Central memory CD4-positive, alpha-beta T cell (primary cell): ENCODE measurements around the gene VPS37D.
A peak's percentile ranks its signal among the peaks of the same experiment; 100 is the strongest.
"Not testable (repeated sequence)": the region's sequence is repeated elsewhere in the genome, so short reads cannot be mapped to it uniquely, and the experiment has no call there.

Source experiments
- DNase-seq: peaks from one replicate; pipeline ENCODE4 v3.0.0; 2022
- total RNA-seq, 3 experiments: gene quantifications; one replicate each; lab custom pipeline; 2026; lab: John Stamatoyannopoulos, UW

Gene VPS37D, protein sequence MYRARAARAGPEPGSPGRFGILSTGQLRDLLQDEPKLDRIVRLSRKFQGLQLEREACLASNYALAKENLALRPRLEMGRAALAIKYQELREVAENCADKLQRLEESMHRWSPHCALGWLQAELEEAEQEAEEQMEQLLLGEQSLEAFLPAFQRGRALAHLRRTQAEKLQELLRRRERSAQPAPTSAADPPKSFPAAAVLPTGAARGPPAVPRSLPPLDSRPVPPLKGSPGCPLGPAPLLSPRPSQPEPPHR
- total RNA-seq: 0.22 to 0.96 (median 0.25) reads per million in 3 experiments

DNA sequence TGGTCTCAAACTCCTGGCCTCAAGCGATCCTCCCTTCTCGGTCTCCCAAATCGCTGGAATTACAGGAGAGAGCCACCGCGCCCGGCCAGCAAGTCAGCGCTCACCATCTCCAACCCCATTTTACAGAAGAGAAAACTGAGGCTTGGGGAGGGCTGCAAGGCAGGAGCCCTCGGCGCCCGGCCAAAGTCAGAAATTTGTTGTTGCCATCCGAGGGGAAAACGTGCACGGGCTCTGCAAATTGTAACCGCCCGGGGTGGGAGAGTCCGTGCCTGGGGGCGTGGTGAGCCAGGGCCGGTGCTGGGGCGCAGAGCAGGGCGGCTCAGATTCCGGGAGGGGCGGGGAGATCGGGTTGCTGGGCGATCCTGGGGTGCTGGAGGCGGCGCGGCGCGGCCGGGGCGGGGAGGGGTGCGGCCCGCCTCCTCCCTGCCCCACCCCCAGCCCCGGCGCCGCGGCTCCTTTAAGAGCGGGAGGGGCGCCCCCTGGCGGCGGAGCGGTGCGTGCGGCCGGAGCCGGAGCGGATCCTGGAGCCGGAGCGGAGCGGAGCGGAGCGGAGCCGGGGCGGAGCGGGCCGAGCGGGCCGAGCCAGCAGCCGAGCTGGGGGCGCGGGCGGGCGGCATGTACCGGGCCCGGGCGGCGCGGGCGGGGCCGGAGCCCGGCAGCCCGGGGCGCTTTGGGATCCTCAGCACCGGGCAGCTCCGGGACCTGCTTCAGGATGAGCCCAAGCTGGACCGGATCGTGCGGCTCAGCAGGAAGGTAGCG lies at the start of gene VPS37D:
Gene VPS37D (plus strand): TSS at position 488 of the 759 bp plus-strand sequence. CDS start 128 bp downstream, at position 616.
- peak; percentile 90 for DNase-seq

DNA sequence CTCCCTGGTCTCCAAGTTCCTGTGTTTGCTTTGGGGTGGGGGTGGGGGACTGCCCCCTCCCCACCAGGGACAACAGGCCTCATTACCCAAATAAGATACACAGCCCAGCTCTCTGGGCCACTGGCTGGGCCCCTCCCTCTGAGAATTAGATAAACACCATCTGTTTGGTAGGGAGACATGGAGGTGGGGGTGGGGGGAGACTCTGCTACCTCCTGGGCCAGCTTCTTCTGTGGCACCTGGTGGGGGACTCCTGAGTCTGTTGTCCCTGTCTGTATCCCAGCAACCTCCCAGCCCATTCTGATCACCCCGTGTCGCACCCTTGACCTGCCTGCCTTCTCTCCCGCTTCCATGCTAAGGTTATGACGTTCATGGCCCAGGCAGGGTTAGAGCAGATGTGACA lies 49.1 kb upstream of the VPS37D start:
- no peak for DNase-seq

DNA sequence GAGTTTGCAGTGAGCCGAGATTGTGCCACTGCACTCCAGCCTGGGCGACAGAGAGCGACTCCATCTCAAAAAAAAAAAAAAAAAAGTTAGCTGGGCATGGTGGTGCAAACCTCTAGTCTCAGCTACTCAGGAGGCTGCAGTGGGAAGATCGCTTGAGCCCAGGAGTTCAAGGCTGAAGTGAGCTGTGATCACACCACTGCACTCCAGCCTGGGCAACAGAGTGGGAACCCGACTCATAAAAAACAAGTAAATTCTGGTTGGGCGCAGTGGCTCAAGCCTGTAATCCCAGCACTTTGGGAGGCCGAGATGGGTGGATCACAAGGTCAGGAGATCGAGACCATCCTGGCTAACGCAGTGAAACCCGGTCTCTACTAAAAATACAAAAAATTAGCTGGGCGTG lies 48.2 kb upstream of the VPS37D start:
- not testable (repeated sequence) for DNase-seq

DNA sequence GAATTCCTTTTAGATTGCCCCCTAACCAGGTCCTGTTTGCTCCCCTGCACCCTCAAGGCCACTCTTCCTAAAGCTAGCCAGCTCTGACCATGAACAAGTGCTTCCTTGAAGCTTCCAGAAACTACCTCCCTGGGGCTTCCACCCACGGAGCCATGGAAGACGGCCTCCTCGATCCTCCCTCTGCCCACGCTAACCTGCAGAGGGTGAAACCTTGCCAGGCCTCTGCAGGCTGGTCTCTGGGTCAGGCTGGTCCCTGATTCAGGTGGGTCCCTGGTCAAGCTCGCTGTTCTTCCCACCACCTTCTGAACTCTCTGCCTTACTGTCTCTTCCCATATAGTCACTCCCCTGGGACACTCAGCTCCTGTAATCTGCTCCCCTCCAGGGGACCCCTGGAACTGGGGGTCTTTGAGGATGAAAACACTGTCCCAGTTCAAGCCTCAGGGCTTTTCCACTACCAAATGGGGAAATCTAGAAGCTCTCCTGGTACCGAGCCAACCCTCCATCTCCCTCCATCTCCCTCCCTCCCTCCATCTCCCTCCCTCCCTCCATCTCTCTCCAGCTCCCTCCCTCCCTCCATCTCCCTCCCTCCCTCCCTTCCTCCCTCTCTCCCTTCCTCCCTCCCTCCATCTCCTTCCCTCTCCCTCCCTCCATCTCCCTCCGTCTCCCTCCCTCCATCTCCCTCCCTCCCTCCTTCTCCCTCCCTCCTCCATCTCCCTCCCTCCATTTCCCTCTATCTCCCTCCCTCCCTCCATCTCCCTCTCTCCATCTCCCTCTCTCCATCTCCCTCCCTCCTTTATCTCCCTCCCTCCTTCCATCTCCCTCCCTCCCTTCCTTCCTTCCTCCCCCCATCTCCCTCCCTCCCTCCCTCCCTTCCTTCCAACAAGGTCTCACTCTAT lies 46.2 kb upstream of the VPS37D start:
- no peak for DNase-seq

DNA sequence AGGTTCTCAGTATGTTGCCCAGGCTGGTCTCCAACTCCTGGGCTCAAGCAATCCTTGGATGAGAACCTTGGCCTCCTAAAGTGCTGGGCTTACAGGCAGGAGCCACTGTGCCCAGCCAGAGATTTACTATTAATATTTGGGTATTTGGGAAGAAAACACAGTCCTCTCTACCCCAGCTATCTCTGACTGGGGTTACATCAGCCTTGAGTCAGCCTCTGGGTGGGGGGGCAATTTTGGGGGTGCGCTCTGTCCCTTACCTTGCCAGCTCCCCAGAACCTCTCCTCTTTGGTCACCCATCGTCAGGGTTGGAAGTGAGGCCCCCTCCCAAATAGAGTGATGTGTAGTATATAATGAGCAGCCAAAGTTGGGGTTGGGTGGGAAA lies 45.1 kb upstream of the VPS37D start:
- no peak for DNase-seq

DNA sequence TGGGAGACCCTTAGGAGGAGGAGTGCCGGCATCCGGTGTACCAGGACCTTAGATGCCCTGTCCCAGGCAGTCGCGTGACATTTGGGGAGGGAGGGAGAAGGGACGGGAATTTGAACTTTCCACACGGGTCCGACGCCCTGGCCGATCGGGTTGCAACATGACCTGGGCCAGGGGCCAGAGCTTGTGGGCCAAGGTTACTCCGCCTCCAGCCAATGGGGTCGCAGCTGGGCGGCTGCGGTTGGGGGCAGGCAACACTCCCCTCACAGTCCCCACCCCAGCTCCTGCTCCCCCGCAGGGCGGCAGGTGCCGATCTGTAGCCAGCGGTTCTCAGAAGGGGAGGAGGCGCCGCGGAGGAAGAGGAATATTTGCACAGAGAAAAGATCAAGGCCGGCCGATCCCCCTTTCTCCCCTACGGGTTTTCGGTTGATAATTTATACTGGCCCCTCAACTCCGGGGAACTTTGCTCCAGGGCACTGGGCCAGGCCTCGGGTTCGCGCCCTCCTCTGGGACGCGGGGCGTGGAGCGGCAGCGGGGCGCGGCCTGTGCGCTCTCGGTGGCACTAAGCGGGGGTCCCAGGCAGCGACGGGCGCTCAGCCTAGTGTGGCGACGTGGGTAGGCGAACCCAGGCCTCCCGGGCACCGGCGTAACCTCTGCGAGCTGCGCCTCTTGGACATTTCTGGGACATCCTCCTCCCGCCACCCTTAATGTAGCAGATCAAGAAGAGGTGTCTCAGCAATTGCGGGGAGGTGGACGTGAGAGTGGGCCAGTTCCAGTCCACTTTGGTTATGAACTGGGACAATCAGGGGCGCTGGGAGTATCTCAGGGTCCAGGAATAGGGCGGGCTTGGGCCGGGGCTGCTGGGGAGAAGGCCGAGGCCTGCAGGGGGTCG lies 44.5 kb upstream of the VPS37D start:
- DNase-seq: no peak

DNA sequence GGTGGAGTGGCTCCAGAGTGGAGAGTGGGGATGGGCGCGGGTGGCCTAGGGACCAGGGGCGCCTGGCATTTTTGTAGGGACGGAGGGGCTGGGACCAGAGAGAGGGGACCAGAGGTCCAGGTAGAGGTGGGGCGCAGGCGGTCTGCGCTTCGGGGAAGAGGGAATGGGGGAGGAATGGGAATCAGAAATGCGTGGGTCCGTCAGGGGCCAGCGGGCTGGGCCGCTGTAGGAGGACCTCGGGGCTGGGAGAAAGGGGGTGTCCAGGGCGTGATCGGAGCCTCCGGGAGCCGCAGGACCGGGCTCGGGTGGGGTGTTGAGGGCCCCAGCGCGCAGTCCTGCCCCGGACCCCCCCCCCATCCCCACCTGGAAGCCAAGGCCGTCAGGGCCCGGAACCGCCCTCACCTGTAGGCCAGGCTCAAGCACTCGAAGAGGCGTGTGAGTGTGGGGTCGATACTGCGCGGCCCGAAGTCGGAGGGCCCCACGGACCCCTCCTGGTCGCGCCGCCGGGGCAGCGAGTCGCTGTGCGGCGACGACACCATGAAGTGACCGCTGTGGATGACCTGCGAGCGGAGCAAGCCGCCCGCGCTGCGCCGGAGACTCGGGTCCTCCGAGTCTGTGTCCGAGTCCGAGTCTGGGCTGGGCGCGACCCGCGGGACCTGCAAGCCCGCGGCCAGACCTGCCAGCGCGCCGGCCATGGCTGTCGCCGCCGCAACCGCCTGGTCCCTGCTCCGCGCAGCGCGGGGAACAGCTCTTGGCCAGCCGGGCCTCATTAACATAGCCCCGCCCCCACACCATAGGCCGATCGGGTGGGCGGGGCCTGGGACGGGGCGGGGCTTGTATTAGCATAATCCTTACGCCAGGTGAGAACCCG lies 43.6 kb upstream of the VPS37D start, which contains the start of gene MLXIPL:
Gene MLXIPL (minus strand): TSS at position 725 of the 871 bp plus-strand sequence. CDS start 30 bp downstream, at position 695.
- peak; percentile 29 for DNase-seq

DNA sequence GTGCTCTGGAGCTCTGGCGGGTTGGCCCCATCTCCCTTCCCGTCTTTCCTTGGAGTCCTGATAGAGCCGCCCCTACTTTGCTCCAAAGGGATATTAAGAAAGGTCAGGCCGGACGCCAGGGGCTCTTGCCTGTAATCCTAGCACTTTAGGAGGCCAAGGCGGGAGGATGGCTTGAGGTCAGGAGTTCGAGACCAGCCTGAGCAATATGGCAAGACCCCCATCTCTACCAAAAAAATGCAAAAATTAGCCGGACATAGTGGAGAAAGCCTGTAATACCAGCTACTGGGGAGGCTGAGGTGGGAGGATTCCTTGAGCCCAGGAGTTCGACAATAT lies 43.0 kb upstream of the VPS37D start:
- DNase-seq: no peak

DNA sequence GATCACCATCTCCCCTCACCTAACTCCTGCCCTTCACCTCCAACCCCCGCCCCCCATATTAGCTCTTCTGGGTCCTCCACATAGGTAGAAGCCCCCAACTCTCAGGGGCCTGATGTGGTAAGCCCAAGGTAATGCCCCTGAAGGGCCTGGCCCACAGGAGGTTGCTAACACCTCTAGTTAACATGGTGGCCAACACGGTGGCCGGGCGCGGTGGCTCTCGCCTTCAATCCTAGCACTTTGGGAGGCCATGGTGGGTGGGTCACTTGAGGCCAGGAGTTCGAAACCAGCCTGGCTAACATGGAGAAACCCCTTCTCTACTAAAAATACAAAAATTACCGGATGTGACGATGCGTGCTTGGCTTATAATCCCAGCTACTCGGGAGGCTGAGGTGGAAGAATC lies 42.4 kb upstream of the VPS37D start:
- no peak for DNase-seq

DNA sequence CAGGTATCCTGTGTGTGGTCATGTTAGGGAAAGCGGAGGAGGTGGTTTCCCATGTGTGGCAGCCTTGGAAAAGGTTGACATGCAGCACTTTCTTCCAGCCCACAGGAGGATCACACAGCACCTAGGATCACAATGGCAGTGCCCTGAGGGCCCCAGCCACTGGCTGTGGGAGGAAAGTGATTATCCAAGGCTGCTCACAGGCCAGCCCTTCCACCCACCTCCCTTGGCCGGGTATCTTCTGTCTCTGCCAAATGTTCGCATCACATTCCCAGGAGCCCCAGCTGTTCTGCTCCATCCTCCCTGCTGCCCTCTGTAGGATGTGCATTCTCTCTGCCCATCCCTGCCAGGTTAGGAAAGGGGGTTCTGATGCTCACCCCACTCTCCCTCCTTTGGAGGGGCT lies 40.8 kb upstream of the VPS37D start:
- DNase-seq: no peak

DNA sequence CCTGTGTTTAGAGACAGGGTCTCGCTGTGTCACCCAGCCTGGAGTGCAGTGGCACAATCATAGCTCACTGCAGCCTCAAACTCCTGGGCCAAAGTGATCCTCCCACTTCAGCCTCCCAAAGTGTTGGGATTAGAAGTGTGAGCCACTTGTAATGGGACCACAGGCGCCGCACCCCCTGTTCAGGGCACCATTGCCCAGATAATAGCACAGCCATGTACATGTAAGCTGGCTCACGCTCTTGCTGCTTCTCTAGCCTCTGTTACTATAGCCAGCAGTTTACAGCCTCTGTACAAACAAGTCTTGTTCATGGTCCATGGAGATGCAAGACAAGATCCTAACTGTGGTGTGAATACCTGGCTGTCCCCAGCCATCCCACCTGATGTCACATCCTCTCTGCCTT lies 39.1 kb upstream of the VPS37D start:
- DNase-seq: no peak

DNA sequence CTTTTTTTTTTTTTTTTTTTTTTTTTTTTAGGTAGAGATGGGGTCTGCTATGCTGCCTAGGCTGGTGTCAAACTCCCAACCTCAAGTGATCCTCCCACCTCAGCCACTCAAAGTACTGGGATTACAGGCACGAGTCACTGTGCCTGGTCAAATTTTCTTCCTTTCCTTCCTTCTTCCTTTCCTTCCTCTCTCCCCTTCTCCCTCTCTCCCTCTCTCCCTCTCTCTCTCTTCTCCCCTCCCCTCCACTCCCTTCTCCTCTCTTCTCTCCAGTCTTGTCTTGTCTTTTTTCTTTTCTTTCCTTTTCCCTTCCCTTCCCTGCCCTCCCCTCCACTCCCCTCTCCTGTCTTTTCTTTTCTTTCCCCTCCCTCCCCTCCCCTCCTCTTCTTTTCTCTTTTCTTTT lies 36.1 kb upstream of the VPS37D start:
- no peak for DNase-seq

DNA sequence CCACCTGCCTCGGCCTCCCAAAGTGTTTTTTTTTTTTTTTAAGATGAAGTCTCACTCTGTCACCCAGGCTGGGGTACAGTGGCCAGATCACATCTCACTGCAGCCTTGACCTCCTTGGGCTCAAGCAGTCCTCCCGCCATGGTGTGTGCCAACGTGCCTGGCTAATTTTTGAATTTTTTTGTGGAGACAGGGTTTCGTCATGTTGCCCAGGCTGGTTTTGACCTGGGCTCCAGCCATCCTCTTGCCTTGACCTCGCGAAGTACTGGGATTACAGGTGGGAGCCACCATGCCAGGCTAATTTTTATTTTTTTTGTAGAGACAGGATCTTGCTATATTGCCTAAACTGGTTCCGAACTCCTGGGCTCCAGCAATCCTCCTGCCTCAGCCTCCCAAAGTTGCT lies 34.3 kb upstream of the VPS37D start:
- DNase-seq: no peak

DNA sequence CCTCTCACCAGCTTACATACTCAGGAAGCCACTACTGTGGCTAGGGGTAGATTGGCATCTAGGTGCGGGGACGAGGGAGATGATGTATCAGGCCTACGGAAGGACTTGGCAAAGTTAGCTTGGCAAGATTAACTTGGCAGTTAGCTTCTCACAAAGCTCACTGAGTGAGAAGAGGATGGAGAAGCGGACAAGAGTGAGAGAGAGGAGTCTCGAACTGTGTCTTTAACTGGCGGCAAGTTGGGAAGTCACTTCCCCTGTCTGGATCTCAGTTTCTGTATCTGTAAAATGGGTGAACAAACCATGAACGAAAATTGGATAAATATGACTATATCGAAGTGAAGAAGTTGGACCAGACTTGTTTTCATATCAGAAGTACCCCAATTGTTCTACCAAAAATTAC lies 33.8 kb upstream of the VPS37D start:
- no peak for DNase-seq

DNA sequence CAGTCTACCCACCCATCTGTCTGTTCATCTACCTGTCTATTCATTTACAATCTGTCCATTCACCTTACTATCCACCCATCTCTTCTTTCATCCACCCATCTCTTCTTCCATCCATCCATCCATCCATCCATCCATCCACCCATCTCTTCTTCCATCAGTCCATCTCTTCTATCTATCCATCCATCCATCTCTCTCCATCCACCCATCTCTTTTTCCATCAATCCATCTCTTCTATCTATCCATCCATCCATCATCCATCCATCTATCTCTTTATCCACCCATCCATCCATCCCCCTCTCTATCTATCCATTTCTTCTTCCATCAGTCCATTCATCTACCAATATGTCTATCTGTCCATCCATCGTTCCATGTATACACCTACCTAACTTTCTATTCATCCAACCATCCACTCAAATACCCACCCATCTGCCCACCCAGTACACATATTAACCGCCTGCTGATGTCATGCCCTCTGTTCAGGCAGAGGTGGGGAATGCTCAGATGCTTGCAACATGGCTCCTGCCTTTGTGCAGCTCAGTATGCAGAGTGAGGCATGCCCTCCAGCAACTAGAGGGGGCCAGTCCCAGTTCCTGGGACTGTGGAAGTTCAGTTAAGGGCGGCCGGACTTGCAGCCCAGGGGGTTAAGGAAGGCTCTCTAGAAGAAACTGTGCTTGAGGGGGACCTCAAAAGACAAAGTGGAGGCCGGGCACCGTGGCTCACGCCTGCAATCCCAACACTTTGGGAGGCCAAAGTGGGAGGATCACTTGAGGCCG lies 32.0 kb upstream of the VPS37D start:
- no peak for DNase-seq

DNA sequence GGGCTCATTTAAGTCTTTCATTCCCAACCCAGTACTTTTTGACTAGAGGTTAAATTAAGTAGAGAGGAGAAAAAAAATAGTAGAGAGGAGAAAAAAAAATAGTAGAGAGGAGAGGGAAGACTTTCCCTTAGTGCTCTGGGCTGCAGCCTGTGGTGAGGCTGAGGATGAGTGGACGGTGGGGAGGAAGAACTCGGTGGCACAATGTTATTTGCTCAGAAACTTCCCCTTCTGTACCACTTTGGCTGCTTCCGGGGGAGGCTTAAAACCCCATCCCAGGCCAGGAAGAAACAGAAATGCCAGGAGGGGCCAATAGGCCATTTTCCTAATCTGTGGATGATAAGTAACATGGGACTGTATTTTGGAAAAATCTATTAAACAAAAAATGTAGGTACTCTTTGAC lies 28.7 kb upstream of the VPS37D start:
- no peak for DNase-seq

DNA sequence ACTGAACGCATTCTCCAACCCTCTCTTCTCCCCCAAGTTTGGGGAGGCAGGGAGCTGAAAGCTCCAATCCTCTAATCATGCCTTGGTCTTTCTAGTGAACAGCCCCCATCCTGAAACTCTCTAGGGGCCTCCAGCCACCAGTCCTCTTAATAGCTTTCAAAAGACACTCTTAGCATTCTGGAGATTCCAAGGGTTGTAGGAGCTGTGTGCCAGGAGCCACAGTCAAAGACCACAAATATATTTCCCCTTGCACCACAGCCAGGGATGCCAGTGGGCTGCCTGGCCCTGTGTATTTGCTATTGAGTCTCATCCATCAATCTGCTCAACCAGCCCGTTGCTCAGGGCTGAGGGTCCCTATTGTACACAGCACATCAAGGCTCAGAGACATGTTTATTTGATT lies 24.8 kb upstream of the VPS37D start:
- DNase-seq: no peak

DNA sequence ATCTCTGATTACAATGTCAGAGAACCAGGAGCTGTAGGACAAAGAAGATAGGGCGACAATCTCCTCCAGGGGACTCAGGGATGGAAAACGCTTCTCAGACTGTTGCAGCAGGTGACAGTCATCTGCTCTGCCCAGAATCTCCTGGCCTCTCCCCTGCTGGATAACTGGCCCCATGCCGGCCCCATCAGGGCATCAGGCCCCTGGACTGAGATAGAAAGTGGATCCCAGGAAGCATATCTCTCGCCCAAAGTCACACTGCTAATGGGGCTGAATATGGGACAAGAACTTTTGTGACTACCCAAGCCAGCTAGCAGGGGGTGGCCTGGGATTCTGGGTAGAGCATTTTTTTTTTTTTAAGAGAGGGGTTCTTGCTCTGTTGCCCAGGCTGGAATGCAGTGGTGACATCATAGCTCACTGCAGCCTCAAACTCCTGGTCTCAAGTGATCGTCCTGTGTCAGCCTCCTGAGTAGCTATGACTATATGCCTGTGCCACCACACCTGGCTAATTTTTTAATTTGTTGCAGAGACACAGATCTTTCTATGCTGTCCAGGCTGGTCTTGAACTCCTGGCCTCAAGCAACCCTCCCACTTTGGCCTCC lies 22.8 kb upstream of the VPS37D start:
- DNase-seq: no peak

DNA sequence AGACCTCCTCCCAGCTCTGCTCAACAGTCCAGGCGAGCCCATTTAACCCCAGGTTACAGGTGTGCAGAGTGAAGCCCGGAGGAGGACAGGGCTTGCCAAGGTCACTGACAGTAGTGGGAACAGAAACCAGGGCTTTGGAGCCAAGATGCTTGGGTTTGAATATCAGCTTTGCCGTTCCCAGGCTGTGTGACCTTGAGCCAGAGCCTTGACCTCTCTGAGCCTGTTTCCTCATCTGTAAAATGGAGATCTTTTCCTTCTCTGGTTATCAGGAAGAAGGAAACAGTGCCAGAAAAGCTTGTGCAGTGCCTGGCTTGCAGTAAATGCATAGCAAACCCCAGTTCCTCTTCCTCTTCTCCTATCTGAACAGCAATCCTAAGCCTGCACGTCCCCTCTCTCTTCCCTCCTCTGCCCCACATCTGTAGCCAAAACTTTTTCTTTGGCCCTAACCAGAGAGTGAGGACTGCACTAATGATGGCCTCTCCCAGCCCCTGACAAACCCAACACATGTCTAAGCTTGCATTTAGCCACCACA lies 21.9 kb upstream of the VPS37D start:
- DNase-seq: no peak
